ENCODE data around the gene EPS15. TPM values are rescaled to one million over a fixed set of nuclear protein-coding genes. Genes with fewer than 3 reads are reported as not detected.

The EPS15 gene
- total and polyA plus RNA-seq, 9 of the 15 experiments (the other 6 are each of a cell fraction or from before 2014, with no cell fraction given), result 23.1 to 69.0 (median 41.7) TPM

GRCh38 chr1:51487628-51488027, 31.4 kb downstream of the EPS15 start:
- H3K9ac ChIP-seq (ENCODE audit: insufficient read depth in 1 of 2, low read depth in 2 of 2, low read length in 2 of 2), result 0 out of 4 replicates have a peak overlapping the region, but pooled peaks of 1 of the 2 experiments have one; percentile 5
- no peaks in the 10 kb centered on the region for H3K9me1 ChIP-seq (ENCODE audit: control insufficient read depth, insufficient read depth, low read length)
- H3K9me3 ChIP-seq (replicated peaks; ENCODE audit: control insufficient read depth, insufficient read depth, low read depth, low read length), result no peaks in the 10 kb centered on the region
- peaks cover 93% of the 10 kb centered on the region for H3K79me2 ChIP-seq (ENCODE audit: control insufficient read depth, insufficient read depth, low read length)
- ChIA-PET POLR2A (interaction anchor here (0.6 to 2.5 kb wide), 3 partner anchors 9 to 1460 kb away, joined by 3 to 6 read pairs (median 6); no protein-coding TSS in a partner anchor), CTCF (ENCODE audit: low intra/inter-chr PET ratio) (no interaction called here)
- FAIRE-seq (peak; percentile 67), ATAC-seq (peak; percentile 83), DNase-seq (ENCODE audit: extremely low read depth in 1 of 4, low spot score in 3 of 4) (peak in 3 of 4 experiments; percentile 16 to 63 (median 56))
- BruUV-seq (replicated peaks), result TSS peak; percentile 12
- H3K36me3 ChIP-seq (ENCODE audit: control insufficient read depth, insufficient read depth, low read length), result peaks cover 8% of the 10 kb centered on the region
- H3K4me1 ChIP-seq (replicated peaks in 1 of 2; ENCODE audit: control insufficient read depth in 2 of 2, insufficient read depth in 2 of 2, low read length in 2 of 2), result peaks cover 0 to 10% of the 10 kb centered on the region in 2 experiments; a peak in 2 of 5 replicates
- no peaks in the 10 kb centered on the region for H3K27me3 ChIP-seq (ENCODE audit: control insufficient read depth in 2 of 2, insufficient read depth in 2 of 2, low read length in 2 of 2)
- peak overlapping the region; percentile 34; the same call in 1 of the 2 replicates for H3K4me2 ChIP-seq (ENCODE audit: insufficient read depth, low read length)
- intact Hi-C loops (cut with micrococcal nuclease), result no loop called here
- H3K27ac ChIP-seq (ENCODE audit: extremely low read depth, low read depth, low read length), result peak overlapping the region; percentile 42; the same call in 2 of the 3 replicates
- no peak overlapping the region for H3K4me3 ChIP-seq
- 29% methylated on average over 1 of the region's 1 CpG for WGBS (ENCODE audit: insufficient coverage, low coverage, missing lambda C conversion rate)
- H2AFZ ChIP-seq (ENCODE audit: low read depth, low read length), result no peak overlapping the region
- in situ Hi-C loops (cut with MboI), result no loop called here
- no peaks in the 10 kb centered on the region for H4K20me1 ChIP-seq (replicated peaks; ENCODE audit: control insufficient read depth, insufficient read depth, low read length)
- TF ChIP-seq SMARCC2 (IDR thresholded peaks at IDR 0.05; ENCODE audit: low read depth) (peak; percentile 56; the same call in 1 of the 2 replicates), MYNN (IDR thresholded peaks at IDR 0.05) (no peak), MYNN (CRISPR knock-in tag; IDR thresholded peaks at IDR 0.05) (no peak), HDAC1 (IDR thresholded peaks at IDR 0.05) (0 out of 4 replicates have a peak, but pooled peaks of 1 of the 2 experiments have one; percentile 13), ZNF408 (CRISPR knock-in tag; IDR thresholded peaks at IDR 0.05; ENCODE audit: low read depth) (no peak), ZBTB12 (CRISPR knock-in tag; IDR thresholded peaks at IDR 0.05) (no peak), PBX2 (CRISPR knock-in tag; IDR thresholded peaks at IDR 0.05; ENCODE audit: low read depth) (no peak), PBX2 (tag; conservative IDR thresholded peaks at IDR 0.05; ENCODE audit: low read depth) (0 out of 2 replicates have a peak, but pooled peaks have one; percentile 25), MCM2 (IDR thresholded peaks at IDR 0.05; ENCODE audit: low read depth) (no peak), CLOCK (CRISPR knock-in tag; IDR thresholded peaks at IDR 0.05; ENCODE audit: borderline replicate concordance) (no peak), MBD2 (IDR thresholded peaks at IDR 0.05; ENCODE audit: borderline replicate concordance, low read depth) (no peak), POU5F1 (IDR thresholded peaks at IDR 0.05; ENCODE audit: borderline replicate concordance, low read depth, low read length, partially characterized antibody) (no peak), HNRNPUL1 (IDR thresholded peaks at IDR 0.05; ENCODE audit: low read length) (no peak), ZNF695 (CRISPR knock-in tag; IDR thresholded peaks at IDR 0.05) (no peak), SUPT5H (IDR thresholded peaks at IDR 0.05) (no peak), NFE2 (IDR thresholded peaks at IDR 0.05; ENCODE audit: low read depth) (peak; percentile 97)
- TF ChIP-seq, protein P1, sequence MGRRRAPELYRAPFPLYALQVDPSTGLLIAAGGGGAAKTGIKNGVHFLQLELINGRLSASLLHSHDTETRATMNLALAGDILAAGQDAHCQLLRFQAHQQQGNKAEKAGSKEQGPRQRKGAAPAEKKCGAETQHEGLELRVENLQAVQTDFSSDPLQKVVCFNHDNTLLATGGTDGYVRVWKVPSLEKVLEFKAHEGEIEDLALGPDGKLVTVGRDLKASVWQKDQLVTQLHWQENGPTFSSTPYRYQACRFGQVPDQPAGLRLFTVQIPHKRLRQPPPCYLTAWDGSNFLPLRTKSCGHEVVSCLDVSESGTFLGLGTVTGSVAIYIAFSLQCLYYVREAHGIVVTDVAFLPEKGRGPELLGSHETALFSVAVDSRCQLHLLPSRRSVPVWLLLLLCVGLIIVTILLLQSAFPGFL (CRISPR knock-in tag; IDR thresholded peaks at IDR 0.05), result no peak

All from K562 (cell line).